Tibial nerve (tissue), 3 donors: Measurements from ENCODE around the gene MAN2B2.

Source experiments
- CTCF ChIP-seq, 5 experiments: fragments of 200-600 bp in 3 of 5; fragments of 450-650 bp in 2 of 5; sonication (generic) in 3 of 5; IDR thresholded peaks; one replicate each; pipeline ENCODE4 v1.5.1; 2016 to 2019; ENCODE audit warnings: antibody characterized with exemption in 5 of 5, mild to moderate bottlenecking in 3 of 5, moderate library complexity in 2 of 5
- POLR2A ChIP-seq, 2 donors: fragments of 450-650 bp; IDR thresholded peaks; one replicate each; pipeline ENCODE4 v1.6.1; 2017; ENCODE audit warnings: antibody characterized with exemption in 2 of 2, mild to moderate bottlenecking in 2 of 2, moderate library complexity in 2 of 2

GRCh38 chr4:6663596-6664393, 88.8 kb downstream of the MAN2B2 start:
- TF ChIP-seq CTCF (IDR thresholded peaks at IDR 0.05) (no peak), POLR2A (IDR thresholded peaks at IDR 0.05) (no peak)
